CD4-positive, CD25-positive, alpha-beta regulatory T cell (primary cell): ENCODE measurements around the gene ATG4D. TPM values are rescaled to one million over a fixed set of nuclear protein-coding genes. Genes with fewer than 3 reads are reported as not detected.
"Not testable (repeated sequence)": the region's sequence is repeated elsewhere in the genome, so short reads cannot be mapped to it uniquely, and the experiment has no call there.

Source experiments
- ATAC-seq, 2 donors: fragments of 150-1000 bp; cut with Tn5 transposase; one replicate each; pipeline ENCODE4 v1.10.0; 2021; ENCODE audit warnings: low read depth in 2 of 2, moderate number of reproducible peaks in 2 of 2, moderate library complexity in 1 of 2
- DNase-seq, 3 donors: peaks; one replicate each; pipeline versions ENCODE4 v3.0.0 to v3.0.0-alpha.2; 2012 to 2022; ENCODE audit warnings: mixed read lengths in 1 of 3
- H3K27ac ChIP-seq: one replicate; pipeline ENCODE4 v1.7.0; 2013; ENCODE audit warnings: mild to moderate bottlenecking, low read length; ENCODE audit not compliant: insufficient read depth, poor library complexity, severe bottlenecking
- H3K27me3 ChIP-seq: one replicate; pipeline ENCODE4 v1.7.0; 2013; ENCODE audit warnings: low read length; ENCODE audit not compliant: control insufficient read depth, insufficient read depth
- H3K36me3 ChIP-seq: one replicate; pipeline ENCODE4 v1.7.0; 2013; ENCODE audit warnings: mild to moderate bottlenecking, low read length, moderate library complexity; ENCODE audit not compliant: control insufficient read depth, insufficient read depth
- H3K4me1 ChIP-seq: 2 replicates; pipeline ENCODE4 v1.7.0; 2013; ENCODE audit warnings: mild to moderate bottlenecking, low read length; ENCODE audit not compliant: insufficient read depth, control insufficient read depth, poor library complexity, severe bottlenecking
- H3K4me3 ChIP-seq: one replicate; pipeline ENCODE4 v1.7.0; 2013; ENCODE audit warnings: low read depth, mild to moderate bottlenecking, low read length, moderate library complexity
- H3K9me3 ChIP-seq, 2 experiments: 1 replicate in 1 of 2; 2 replicates in 1 of 2; pipeline ENCODE4 v1.7.0; 2013; ENCODE audit warnings: low read length in 2 of 2, mild to moderate bottlenecking in 1 of 2, moderate library complexity in 1 of 2; ENCODE audit not compliant: control insufficient read depth in 2 of 2
- H3K27ac Mint-ChIP-seq, 3 donors: one replicate each; pipeline ENCODE4 v1.8.0; 2020 to 2022; ENCODE audit warnings: mild to moderate bottlenecking in 3 of 3, mixed read lengths in 3 of 3, moderate library complexity in 2 of 3
- H3K27me3 Mint-ChIP-seq: one replicate; pipeline ENCODE4 v1.8.0; 2022; ENCODE audit warnings: mild to moderate bottlenecking, mixed read lengths
- H3K36me3 Mint-ChIP-seq: one replicate; pipeline ENCODE4 v1.8.0; 2020; ENCODE audit warnings: mixed read lengths
- H3K4me1 Mint-ChIP-seq, 4 donors: one replicate each; pipeline ENCODE4 v1.8.0; 2020 to 2022; ENCODE audit warnings: mixed read lengths in 4 of 4, mild to moderate bottlenecking in 1 of 4
- H3K4me3 Mint-ChIP-seq, 4 donors: one replicate each; pipeline ENCODE4 v1.8.0; 2020 to 2022; ENCODE audit warnings: mild to moderate bottlenecking in 4 of 4, mixed read lengths in 4 of 4, moderate library complexity in 3 of 4
- H3K9me3 Mint-ChIP-seq, 7 donors: one replicate each; pipeline ENCODE4 v1.8.0; 2020 to 2022; ENCODE audit warnings: mixed read lengths in 7 of 7, mild to moderate bottlenecking in 3 of 7, moderate library complexity in 2 of 7
- polyA plus RNA-seq, 4 donors: library from polyadenylated mRNA; unstranded; fragments of 300-500 nt; fragmentation: Illumina TruSeq; gene quantifications; one replicate each; pipeline ENCODE4 v1.2.3, GENCODE V29; 2021
- total RNA-seq: library from RNA; stranded (reverse); gene quantifications from one replicate; pipeline ENCODE4 v1.2.3, GENCODE V29; 2022

The ATG4D gene
- total and polyA plus RNA-seq, 5 donors from 2014 or later = 14.0 to 62.4 (median 15.0) TPM

DNA sequence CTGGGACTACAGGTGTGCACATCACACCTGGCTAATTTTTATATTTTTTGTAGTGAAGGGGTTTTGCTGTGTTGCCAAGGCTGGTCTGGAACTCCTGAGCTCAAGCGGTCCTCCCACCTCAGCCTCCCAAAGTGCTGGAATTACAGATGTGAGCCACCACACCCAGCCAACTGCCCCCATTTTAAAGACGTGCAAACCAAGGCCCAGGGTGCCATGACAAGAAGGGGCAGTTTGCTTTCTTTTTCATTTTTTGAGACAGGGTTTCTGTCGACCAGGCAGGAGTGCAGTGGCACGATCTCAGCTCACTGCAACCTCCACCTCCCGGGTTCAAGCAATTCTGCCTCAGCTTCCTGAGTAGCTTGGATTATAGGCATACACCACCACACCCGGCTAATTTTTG is 30.1 kb downstream of the ATG4D start:
- DNase-seq, ATAC-seq, H3K4me3 Mint-ChIP-seq, H3K27me3 ChIP-seq, H3K36me3 ChIP-seq, H3K4me3 ChIP-seq, H3K36me3 Mint-ChIP-seq, H3K9me3 ChIP-seq, H3K27ac ChIP-seq, H3K9me3 Mint-ChIP-seq, H3K27ac Mint-ChIP-seq: not testable (repeated sequence)
- peaks cover 5 to 16% (median 11%) of the 10 kb centered on the region in 4 donors for H3K4me1 Mint-ChIP-seq
- peaks cover 13% of the 10 kb centered on the region for H3K4me1 ChIP-seq
- H3K27me3 Mint-ChIP-seq = peaks cover 13% of the 10 kb centered on the region

DNA sequence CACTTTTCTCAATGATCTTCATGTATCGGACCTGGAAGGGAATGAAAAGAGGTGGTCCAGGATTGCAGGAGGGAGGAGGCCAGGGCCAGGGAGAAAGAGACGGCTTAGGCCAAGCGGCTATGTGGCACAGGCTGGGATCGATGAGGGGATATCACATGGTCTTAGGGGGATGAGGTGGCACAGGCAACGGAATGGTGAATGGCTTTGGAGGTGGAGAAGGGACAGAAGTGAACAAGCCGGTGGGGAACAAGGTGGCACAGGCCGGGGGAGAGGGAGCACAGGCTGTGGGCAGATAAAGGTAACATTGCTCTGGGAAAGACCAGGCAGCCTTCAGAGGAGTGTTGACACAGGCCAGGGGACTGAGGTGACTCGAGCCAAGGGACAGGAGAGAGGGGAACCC is 30.8 kb downstream of the ATG4D start:
- peaks cover 4 to 10% (median 7%) of the 10 kb centered on the region in 4 donors for H3K4me1 Mint-ChIP-seq
- H3K9me3 Mint-ChIP-seq = peaks cover 0 to 2% (median 0%) of the 10 kb centered on the region in 7 donors
- H3K4me3 Mint-ChIP-seq = peak overlapping the region in 1 of 4 donors; percentile 61
- H3K27ac Mint-ChIP-seq = no peak overlapping the region
- Histone ChIP-seq H3K27ac (no peak overlapping the region), H3K27me3 (no peaks in the 10 kb centered on the region), H3K4me1 (peaks cover 10% of the 10 kb centered on the region), H3K4me3 (no peak overlapping the region), H3K36me3 (no peaks in the 10 kb centered on the region), H3K9me3 (no peaks in the 10 kb centered on the region)
- H3K36me3 Mint-ChIP-seq = no peaks in the 10 kb centered on the region
- ATAC-seq (no peak), DNase-seq (no peak)
- H3K27me3 Mint-ChIP-seq = peaks cover 7% of the 10 kb centered on the region

DNA sequence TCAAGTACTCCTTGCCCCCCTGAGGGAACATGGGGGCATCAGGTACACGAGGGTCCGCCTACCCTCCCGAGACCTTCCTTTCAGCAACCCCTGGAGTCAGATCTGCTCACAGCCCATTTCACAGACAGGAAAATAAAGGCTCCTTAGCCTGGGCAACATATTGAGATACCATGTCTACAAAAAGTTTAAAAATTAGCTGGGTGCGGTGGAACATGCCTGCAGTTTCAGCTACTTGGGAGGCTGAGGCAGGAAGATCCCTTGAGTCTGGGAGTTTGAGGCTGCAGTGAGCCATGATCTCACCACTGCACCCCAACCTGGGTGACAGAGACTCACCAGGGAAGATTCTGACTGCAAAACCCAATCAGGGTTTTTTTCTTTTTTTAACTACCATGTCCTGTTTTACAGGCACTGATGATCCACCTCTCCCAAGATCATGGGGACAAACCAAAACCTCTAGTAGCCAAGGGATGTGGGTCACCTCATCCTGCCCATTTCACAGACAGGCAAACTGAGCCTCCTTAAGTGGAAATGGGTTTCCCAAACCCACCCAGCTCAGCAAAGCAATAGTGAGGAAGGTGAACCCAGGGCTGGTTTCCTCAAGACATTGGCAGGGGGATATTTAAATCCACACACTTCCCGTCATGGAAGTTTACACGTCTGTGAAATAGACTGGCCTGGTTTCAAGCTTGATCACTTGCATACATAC is 31.5 kb downstream of the ATG4D start:
- no peaks in the 10 kb centered on the region for H3K36me3 ChIP-seq
- no peak overlapping the region for H3K4me3 ChIP-seq
- ATAC-seq = no peak
- no peaks in the 10 kb centered on the region for H3K9me3 ChIP-seq
- H3K27me3 ChIP-seq = no peaks in the 10 kb centered on the region
- no peak overlapping the region for H3K27ac Mint-ChIP-seq
- peaks cover 0 to 2% (median 0%) of the 10 kb centered on the region in 7 donors for H3K9me3 Mint-ChIP-seq
- no peaks in the 10 kb centered on the region for H3K36me3 Mint-ChIP-seq
- peaks cover 4 to 9% (median 6%) of the 10 kb centered on the region in 4 donors for H3K4me1 Mint-ChIP-seq
- peaks cover 7% of the 10 kb centered on the region for H3K27me3 Mint-ChIP-seq
- peaks cover 7% of the 10 kb centered on the region for H3K4me1 ChIP-seq
- H3K27ac ChIP-seq = no peak overlapping the region
- peak in 1 of 3 donors; percentile 13 for DNase-seq
- H3K4me3 Mint-ChIP-seq = peak overlapping the region in 1 of 4 donors; percentile 61

DNA sequence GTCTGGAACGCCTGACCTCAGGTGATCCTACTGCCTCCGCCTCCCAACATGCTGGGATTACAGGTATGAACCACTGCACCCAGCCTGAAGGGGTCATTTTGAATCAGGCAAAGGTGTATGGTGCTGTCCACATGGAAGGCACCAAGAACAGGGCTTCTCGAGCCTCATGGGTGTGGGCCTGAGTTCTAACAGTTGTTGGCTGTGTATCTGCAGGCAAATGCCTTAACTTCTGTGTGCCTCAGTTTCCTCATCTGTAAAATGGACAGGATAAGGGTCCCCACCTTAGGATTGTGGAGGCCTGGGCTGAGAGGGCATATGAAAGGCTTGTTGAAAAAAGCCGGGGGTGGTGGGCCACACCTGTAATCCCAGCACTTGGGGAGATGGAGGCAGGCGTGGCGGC is 34.2 kb downstream of the ATG4D start:
- no peak overlapping the region for H3K27ac Mint-ChIP-seq
- H3K4me1 ChIP-seq = peaks cover 6% of the 10 kb centered on the region
- peaks cover 0 to 2% (median 0%) of the 10 kb centered on the region in 7 donors for H3K9me3 Mint-ChIP-seq
- no peaks in the 10 kb centered on the region for H3K9me3 ChIP-seq
- no peak for ATAC-seq
- H3K4me3 ChIP-seq = no peak overlapping the region
- no peak overlapping the region for H3K4me3 Mint-ChIP-seq
- H3K36me3 ChIP-seq = no peaks in the 10 kb centered on the region
- H3K36me3 Mint-ChIP-seq = no peaks in the 10 kb centered on the region
- peaks cover 4 to 7% (median 6%) of the 10 kb centered on the region in 4 donors for H3K4me1 Mint-ChIP-seq
- H3K27ac ChIP-seq = no peak overlapping the region
- no peaks in the 10 kb centered on the region for H3K27me3 ChIP-seq
- peaks cover 6% of the 10 kb centered on the region for H3K27me3 Mint-ChIP-seq
- DNase-seq = no peak

DNA sequence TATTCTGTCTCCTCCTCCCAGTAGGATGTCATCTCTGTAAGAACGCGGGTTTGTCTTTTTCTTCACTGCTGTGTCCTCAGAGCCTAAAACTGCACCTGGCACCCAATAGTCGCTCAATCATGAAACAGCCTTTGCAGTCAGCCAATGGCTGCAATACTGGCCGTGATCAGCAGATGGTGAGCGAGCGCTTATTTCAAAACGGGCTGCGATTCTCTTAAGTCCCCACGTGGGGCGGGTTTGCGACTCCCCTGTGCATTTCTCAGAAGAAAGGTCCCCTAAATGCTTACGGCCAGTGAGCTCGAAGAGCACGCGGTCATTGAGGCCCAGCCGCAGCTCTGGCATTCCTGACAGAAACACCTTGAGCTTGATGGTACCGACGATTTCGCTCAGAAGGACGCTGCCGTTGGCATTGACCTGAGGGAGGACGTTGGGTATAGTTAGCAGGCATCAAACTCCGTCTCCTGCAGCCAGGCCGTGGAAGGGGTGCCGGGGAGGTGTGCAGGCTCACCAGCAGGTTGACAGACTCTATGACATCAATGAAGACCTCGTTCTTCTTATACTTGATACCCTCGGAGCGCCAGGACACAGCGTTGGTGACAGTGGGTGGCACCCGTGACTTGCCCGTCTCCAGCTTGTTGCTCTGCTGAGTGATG is 37.4 kb downstream of the ATG4D start:
- peaks cover 6% of the 10 kb centered on the region for H3K27me3 Mint-ChIP-seq
- H3K36me3 Mint-ChIP-seq = no peaks in the 10 kb centered on the region
- H3K4me3 Mint-ChIP-seq = peak overlapping the region in 3 of 4 donors; percentile 7 to 57 (median 7)
- peaks cover 0 to 2% (median 0%) of the 10 kb centered on the region in 7 donors for H3K9me3 Mint-ChIP-seq
- H3K4me3 ChIP-seq = no peak overlapping the region
- H3K9me3 ChIP-seq = no peaks in the 10 kb centered on the region
- peak overlapping the region in 1 of 3 donors; percentile 12 for H3K27ac Mint-ChIP-seq
- H3K4me1 Mint-ChIP-seq = peaks cover 4 to 19% (median 10%) of the 10 kb centered on the region in 4 donors
- H3K4me1 ChIP-seq = peaks cover 6% of the 10 kb centered on the region
- DNase-seq = peak; percentile 76 to 95 (median 87)
- H3K36me3 ChIP-seq = no peaks in the 10 kb centered on the region
- no peak overlapping the region for H3K27ac ChIP-seq
- no peaks in the 10 kb centered on the region for H3K27me3 ChIP-seq
- ATAC-seq = peak; percentile 95 to 98

DNA sequence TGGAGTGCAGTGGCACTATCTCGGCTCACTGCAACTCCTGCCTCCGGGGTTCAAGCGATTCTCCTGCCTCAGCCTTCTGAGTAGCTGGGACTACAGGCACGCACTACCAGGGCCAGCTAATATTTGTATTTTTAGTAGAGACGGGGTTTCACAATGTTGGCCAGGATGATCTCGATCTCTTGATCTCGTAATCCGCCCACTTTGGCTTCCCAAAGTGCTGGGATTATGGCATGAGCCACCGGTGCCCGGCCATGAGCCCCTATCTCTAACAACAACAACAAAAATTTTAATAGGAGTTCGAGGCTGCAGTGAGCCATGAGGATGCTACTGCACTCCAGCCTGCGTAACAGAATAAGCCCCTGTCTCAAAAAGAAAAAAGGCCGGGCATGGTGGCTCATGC is 38.4 kb downstream of the ATG4D start:
- Mint-ChIP-seq H3K36me3 (no peaks in the 10 kb centered on the region), H3K4me3 (no peak overlapping the region)

DNA sequence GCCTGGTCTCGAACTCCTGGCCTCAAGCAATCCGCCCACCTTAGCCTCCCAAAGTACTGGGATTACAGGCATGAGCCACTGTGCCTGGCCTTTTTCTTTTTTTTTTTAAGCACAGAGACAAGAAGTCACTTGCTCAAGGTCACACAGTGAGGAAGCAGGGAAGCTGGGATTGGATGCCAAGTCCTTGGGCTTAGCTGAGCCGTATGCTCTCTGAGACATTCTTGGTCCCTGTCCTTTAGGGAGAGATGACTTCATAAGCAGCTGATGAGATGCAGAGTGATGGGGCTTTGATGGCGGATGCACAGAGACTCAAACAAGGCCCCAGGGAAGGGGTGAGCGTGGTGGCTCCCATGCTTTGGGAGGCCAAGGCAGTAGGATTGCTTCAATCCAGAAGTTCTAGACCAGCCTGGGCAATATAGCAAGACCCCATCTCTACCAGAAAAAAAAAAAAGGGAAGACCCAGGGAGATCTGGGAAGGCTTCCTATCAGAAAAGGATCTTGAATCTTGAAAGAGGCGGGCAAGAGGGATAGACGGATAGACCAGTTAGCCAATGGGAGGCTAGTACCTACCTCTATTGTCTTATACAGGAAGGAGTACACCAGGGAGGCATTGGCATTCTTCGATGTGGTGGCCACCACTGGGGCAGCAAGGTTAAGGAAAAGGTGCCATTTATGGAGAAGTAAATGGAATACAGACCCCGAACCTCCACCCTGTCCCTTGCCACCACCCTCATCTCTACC is 39.5 kb downstream of the ATG4D start:
- peaks cover 8 to 26% (median 15%) of the 10 kb centered on the region in 4 donors for H3K4me1 Mint-ChIP-seq
- H3K4me3 Mint-ChIP-seq = no peak overlapping the region
- DNase-seq (no peak), ATAC-seq (no peak)
- Histone ChIP-seq H3K4me1 (peaks cover 6% of the 10 kb centered on the region), H3K9me3 (no peaks in the 10 kb centered on the region), H3K36me3 (no peaks in the 10 kb centered on the region), H3K27me3 (peaks cover 5% of the 10 kb centered on the region), H3K27ac (no peak overlapping the region), H3K4me3 (no peak overlapping the region)
- H3K27me3 Mint-ChIP-seq = peaks cover 12% of the 10 kb centered on the region
- peak overlapping the region in 1 of 3 donors; percentile 67 for H3K27ac Mint-ChIP-seq
- H3K36me3 Mint-ChIP-seq = no peaks in the 10 kb centered on the region
- peaks cover 0 to 3% (median 0%) of the 10 kb centered on the region in 7 donors for H3K9me3 Mint-ChIP-seq

More for the DNA sequence above, 38.4 kb downstream of the ATG4D start:
- H3K9me3 Mint-ChIP-seq = peaks cover 0 to 2% (median 0%) of the 10 kb centered on the region in 7 donors
- no peak overlapping the region for H3K27ac Mint-ChIP-seq
- peaks cover 6% of the 10 kb centered on the region for H3K4me1 ChIP-seq
- no peak overlapping the region for H3K27ac ChIP-seq
- no peaks in the 10 kb centered on the region for H3K27me3 ChIP-seq
- H3K4me3 ChIP-seq = no peak overlapping the region
- ATAC-seq (no peak), DNase-seq (no peak)
- H3K36me3 ChIP-seq = no peaks in the 10 kb centered on the region
- peaks cover 4 to 19% (median 12%) of the 10 kb centered on the region in 4 donors for H3K4me1 Mint-ChIP-seq
- no peaks in the 10 kb centered on the region for H3K9me3 ChIP-seq
- H3K27me3 Mint-ChIP-seq = peaks cover 6% of the 10 kb centered on the region
